ENCODE measurements around the gene PCCA.
"Not testable (repeated sequence)": the region's sequence is repeated elsewhere in the genome, so short reads cannot be mapped to it uniquely, and the experiment has no call there.

The PCCA gene

DNA sequence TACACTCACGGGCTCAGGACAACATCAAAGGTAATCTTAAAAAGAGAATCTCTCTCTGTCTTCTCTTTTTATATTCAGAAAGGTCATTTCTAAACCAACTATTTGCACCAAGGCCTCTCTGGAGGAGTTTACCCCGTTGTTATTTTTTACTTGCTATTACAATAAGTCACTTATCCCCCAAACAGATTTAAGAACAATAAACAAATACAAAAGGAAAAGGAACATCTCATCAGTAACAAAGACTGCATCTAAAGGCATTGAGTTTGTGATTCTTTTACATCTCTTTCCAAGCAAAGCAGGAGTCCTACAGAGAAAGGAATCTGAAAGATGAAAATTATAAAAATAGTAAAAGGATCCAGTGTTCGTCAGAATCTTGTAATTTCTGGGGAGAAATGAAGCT, 424.3 kb downstream of the PCCA start:
- no peak for DNase-seq

DNA sequence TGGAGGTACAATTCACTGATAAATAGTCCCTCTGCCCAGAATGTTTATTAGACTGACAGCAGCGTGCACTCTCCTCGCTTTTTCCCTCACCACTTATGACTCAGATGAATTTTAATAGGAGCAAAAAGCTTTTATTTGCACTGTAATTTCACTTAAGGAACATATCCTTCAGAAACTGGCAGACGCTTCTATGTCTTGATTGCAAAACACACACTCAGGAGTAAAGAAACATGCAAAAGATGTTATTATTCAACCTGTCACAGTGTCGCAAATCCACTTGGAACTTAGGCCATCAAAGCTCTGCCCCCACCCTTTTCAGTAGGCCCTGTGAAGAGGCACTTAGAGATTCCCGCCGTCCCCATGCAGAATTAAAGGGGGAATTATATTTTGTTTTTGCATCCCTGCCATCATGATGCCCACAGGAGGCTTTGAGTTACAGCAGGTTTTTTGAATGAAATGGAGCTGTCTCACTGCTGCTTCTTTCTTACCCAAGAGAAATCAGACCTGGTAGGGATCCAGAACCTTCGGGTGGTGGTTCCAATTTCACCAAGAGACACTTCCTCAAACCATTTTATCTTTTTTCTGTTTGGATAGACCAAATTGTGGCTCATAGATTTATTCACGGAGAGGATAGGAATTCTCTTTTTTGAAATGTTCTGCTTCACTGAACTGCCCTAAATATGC, 425.2 kb downstream of the PCCA start:
- no peak for DNase-seq

DNA sequence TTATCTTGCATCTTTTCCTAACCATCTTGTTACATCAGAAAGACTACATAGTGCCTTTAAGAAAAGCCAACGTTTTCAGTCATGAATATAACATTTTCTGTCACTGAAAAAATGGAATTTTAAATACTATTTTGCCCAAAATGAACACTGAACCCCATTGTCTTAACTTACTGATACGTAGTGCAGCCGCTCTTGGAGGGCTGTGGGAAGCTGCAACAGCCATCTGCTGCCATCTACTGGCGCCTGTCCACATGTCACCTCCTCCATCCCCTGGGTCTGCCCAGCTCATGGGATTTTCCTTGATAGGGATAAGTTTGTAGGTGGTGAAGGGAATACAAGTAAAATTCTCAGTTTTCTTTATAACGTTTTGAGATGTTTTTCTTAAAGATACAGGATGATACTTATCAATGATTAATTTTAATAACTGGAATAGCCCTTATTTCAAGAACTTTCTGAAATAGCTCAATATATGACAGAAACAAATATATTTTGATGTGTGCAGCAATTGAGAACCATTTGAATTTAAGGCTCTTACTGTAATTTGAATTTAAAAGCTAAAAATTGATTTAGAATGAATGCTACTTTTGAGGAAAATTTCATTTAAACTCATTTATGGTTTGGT, 426.0 kb downstream of the PCCA start:
- peak; percentile 61 for DNase-seq

DNA sequence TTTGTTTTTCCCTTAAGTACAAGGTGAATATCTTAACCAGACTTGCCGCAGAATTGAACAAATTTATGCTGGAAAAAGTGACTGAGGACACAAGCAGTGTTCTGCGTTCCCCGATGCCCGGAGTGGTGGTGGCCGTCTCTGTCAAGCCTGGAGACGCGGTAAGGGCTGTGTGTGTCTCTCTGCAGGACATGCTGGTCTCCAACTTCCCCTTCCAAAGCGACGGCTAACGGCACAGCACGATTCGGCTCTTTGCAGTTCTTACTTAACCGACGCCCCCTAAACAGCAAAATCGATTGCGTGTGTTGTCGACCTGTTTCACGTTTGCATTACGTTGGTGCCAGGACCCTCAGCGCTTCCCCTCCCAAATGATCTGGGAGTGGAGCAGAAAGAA, 426.5 kb downstream of the PCCA start:
- no peak for DNase-seq

DNA sequence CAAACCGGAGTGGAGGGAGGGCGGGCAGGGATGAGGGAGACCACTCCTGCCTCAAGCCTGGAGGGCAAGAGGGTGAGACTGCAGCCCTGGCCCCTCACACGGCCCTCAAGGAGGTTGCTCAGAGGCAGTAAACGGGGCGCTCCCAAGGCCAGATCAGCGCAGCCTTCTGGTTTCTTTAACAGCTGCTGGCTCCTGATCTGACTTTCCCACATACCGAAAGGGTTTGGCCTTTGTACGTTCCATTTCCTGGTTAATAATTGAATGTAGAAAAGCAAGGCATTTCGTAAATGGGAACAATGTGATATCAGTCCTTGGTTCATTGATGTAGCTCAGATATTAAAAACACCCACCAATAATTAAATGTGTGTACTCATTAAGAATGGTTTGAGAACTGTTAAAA, 428.2 kb downstream of the PCCA start:
- DNase-seq = no peak

DNA sequence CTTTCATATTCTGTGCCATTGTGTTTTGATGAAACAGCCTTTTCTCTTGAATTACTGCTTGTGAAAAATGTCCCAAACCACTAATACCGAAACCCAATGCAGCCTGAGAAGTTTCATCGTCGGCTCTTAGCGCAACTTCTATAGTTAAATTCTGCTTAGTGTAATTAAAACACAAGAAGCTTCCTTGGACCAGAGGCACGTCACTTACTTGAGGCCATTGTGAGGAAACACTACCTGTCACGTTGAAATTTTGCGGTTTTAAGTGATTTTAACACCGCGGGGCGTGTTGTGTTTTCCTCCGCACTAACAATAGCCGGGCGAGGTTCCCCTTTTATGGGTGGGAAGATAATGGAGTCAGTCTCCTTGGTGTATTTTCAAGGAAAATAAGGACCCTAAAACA, 428.8 kb downstream of the PCCA start:
- DNase-seq = peak; percentile 35

DNA sequence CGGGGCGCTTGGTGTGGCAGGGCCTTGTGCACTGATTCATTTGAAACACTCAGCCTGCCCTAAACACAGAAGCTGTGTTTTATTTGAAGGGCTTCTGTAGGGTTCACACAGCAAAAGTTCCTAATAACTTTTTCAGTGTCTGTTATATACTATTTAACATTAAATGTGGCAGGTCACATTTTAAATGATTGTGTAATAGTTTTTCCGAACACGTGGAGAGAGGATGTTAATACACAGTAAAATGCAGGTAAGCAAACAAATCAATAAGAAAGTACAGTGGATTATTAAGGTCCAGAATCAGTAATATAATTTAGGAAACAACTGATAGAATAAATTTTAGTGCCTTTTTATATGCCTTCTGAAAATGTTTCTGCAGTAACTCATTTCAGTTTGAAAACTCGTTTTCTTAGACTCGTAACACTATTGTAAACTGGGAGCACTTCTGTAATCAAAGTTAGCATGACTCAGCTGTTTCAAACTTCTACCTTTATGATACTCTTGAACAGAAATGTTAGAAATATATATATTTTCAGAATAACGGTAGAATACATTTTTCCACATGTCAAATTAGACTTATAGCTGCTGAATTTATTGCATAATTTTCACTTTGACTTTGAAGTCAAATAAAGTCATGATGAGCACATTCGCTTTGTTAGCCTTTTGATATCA, 429.6 kb downstream of the PCCA start:
- no peak for DNase-seq

DNA sequence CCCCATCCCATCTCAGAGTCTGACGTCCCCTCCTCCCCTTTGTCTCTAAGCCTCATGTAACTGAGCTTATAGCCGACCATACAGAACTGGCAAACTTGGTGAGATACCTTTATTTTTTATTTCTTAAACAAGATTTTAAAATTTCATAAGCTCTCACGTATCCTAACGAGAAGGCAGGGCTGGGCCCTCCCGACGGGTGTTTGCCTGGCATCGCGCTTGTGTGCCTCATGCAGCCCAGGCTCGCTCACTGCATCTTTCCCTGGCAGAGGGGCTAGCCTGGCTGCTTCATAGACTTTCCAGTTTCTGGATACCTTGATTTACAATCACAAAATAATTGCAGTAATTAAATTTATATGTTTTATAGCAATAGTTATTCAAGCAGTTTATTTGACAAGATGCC, 430.7 kb downstream of the PCCA start:
- DNase-seq = no peak

DNA sequence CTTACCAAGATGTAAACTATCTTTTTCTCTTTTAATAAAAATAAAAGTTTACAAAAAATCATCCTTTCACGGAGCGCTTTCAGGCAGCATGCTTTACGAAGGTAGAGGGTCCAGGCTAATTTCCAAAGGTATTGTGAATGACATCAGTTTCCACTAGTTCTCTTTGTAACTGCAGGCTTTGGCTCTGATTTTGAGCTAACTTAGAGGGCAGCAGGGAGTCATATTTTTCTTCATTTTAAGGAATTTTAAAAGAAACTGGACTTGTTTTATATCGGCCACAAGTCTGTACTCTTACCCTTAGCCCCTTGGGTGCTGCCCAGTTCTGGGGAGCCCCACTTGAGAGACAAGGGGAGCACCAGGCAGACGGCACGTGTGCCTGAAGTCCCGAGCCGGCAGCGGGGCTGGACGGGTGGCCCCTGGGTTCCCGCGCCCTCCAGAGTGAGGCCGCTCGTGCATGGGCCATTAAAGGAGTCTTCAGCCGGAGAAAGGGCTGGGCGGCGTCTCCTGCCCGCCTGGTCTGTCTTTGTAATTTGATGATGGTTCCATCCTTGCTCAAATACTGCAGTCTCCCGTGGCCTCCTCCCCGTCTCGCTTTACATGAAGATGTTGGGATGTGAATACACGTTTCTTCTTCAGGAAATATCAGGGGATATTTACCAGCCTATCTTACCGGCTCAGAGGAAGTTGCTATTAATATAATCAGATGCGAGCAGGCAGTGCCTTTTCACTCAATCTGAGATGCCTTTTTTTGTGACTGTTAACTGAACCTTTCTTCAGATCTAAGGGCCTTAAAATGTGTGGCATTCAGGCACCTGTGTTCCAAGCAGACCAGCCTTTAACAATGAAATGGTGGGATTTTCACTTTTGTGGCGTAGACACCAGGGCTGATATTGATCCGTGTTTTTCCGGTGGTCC, 432.3 kb downstream of the PCCA start:
- DNase-seq = no peak

DNA sequence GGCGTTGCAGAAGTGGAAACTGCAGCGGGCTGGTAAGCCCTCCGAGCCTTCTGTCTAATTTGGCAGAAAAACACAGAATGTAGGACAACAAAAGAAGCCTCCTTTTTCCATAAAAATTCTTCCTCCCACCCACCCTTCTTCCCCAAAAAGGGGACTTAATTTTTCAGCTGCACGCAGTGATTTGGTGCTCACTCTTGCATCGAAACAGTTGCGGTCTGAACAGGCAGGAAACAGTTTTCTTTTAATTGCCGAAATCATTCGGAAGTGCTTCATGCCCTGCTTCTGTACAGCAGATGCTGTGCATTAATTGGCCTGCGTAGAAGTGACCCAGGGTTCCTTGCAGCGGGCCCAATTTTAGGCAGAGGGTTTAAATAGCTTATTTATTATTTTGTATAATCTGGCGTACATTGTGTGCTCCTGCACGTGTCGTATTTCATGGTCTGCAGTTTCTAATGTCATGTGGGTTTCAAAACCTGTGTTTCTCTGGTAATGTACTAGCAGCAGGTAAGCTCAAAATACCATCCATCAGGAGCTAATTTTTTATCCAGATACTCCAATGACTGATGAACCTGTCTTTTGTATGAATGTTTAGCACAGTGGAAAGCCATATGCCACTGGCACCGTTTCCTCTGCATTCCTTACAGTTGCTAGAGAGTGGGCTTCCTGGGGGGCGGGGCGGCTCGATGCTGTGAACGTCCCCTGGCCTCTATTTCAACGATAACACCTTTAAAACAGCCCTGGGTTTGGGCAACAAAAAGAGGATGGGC, 433.1 kb downstream of the PCCA start:
- no peak for DNase-seq

DNA sequence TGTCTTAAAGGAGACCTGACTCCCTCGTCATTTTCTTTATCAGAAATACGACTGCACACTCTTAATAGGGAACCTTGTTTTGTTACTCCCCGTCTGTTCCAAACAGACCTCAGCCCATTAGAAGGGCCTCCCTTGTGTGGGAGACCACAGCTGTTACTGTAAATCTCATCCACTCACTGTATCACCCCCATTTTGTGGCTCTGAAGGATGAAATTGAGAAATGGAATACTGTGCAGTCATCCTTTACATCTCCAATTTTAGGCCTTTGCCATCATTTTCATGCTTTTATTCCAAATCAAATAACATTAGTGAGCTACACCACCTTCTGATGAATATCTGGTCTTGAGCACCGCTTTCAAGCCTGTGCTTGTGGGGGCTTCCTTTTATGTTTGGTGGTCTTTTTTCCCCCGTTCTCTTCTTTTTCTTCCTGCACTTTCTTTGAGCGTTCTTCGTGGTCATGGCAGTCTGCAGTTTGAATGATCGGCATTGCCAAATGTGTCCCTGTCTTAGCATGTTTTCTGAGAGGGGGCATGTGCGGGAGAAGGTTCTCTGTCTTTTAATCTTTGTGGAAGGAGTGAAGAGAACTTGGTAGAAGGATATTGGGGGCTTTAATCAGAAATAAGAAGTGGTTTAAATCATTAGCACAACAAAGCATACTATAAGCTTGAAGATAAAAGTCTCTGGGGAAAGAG, 433.9 kb downstream of the PCCA start:
- no peak for DNase-seq

DNA sequence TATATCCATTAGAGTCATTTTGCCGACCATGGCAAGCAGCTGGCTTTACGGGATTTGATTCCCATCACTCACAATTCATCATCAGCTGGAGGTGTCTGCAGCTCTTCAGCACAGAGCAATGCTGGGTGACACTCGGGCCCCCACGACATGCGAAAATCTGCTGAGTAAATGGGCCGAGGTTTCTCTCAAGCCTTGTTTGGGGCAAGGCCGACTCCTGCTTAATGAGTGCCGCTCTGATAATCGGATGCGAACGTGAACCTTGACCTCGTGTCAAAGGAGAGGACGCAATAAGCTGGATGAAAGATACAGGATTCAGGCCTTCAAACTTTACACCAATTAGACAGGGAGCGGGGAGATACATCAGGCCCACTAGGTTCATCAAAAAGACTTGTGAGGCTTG, 434.5 kb downstream of the PCCA start:
- DNase-seq = no peak

DNA sequence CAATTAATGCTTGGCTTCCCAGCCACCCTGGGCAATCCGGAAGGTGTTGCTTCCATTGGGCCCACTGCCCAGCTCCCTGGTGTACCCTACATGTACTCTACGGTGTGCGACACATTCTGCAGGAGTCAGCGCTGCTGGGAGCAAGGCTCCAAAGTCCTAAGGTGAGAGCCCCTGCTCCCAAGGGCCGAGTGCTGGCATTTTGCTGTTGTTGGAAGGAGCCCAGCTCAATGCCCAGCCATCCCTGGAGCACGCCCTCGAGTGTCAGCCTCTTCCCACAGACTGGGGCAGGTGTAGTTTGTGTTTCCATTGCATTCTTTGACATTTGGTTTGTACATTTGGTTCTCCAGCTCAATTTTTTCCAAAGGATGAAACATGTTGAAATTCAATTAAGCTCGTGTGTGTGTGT, 435.1 kb downstream of the PCCA start:
- DNase-seq = no peak

DNA sequence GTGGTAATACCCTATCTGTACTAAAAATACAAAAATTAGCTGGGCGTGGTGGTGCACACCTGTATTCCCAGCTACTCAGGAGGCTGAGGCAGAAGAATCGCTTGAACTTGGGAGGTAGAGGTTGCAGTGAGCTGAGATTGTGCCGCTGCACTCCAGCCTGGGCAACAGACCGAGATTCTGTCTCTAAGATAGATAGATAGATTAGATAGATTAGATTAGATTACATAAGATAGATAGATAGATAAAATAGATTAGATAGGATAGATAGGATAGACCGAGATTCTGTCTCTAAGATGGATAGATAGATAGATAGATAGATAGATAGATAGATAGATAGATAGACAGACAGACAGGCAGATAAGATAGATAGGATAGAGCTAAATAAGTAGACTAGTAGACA, 435.8 kb downstream of the PCCA start:
- DNase-seq = not testable (repeated sequence)

DNA sequence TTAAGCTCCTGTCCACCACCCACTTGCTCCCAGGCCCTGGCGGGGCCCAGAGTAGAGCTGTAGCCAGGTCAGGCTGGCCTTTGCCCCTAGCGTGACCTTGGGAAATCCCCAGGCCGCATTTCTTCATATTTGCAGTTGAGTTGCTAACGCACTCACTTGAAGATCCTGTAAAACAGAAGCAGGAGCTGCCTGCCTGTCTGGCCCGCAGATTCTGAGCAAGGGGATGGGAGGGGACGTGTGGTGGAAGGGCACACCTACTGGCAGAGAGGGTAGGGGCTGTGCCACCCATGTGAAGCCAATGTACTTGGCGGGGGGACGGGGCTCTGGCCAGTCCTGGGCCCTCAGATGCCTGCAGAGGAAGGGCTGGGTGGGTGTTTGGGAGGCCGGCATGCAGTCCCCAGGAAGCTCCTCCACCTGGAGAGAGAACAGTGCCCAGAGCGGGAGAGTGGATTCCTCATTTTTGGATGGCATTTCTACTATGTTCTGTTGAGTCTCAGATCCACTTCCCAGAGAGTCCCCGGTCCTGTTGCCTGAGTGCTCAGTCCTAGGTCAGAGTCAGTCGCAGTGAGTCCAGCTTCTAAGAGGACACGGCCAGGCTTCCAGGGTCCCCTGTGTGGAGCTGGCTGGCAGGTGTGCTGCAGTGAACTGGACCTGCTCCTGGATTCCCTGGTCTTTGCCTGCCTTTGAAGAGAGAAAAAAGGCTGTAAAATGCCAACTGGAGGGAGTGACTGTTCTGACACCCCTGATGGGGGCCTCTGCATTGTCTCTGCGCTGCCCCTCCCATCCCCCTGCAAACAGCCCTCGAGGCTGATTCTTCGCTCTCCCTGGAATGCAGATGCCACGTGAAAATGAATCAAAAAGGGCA, 436.8 kb downstream of the PCCA start:
- DNase-seq = no peak

DNA sequence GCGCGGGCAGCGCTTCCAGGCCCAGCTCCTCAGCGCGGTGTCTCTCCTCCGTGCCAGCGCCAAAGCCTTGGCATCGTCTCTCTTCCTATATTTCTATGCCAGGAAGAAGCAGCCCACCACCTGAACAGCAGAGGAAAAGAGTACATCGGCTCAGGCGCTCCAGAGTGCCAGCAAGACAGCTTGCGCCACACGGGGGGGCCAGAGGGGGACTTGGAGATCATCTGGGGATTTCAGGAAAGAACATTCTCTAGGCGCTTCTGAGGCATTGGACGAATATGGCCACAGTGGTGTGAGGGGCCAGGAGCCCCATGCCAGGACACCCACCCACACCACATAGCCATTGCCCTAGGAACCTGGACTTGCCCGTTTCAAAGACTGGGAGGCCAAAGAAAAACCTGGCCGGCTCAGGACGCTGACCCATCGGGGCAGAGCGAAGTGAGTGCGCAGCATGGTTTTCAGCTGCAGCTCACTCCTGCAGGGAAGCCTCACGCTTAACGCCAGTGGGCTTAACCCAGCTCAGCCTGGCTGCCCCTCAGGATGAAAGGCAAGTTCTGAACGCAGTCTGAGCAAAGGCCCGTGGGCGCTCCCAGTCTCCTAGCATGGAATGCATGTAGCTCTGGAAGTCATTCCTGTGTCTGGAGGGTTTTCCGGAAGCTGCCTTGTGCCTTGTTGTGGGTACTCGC, 437.6 kb downstream of the PCCA start:
- no peak for DNase-seq

DNA sequence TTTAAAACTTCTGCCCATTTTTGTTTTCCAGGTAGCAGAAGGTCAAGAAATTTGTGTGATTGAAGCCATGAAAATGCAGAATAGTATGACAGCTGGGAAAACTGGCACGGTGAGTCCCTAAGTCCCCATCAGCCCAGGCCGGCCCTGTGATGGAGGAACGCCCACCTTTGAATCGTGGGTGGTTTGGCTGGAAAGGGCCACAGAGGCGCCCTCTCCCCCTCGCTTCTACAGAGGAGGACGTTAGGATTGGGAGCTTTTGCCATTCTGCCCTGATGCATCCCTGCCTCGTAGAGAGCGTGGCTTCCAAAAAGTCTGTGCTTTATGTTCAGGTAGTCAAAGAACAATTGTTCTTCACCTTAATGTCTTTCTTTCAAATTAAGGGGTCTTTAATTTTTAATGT, 438.8 kb downstream of the PCCA start:
- DNase-seq = no peak

DNA sequence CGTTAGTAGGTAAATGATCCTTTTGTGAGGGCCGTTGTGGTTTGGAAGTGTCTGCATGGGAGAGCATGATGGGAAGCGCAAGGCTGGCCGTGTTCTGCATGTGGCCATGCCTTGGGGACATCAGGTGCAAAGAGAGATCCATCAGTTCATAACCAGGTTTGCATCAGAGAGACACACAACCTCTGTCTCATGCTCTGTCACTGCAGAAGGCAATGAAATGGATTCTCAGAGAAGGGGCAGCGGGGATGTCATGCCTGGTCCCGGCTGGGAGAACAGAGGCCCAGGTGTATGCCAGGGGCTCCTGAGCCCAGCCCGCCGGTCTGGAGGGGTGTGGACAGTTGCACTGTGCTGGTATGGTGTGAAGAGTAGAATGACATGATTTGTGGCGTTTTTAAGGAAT, 439.5 kb downstream of the PCCA start:
- DNase-seq = no peak

DNA sequence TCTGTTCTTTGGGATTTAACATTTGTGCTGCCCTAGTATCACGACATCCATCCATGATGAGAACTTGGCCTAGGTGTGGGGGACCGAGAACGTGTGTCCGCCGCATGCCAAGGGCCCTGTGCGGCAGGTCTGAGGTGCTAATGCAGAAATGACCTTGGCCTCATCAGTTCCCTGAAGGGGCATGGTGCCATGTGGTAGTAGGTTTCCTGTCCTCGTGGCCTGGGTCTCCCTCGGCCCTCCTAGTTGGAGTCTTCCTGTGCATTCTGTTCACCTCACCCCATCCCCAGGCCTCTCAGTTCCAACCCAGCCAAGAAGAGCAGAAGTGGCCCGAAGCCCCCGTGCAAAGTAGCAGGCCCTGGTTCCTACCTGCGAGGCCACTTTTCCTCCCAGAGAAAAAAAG, 439.9 kb downstream of the PCCA start:
- no peak for DNase-seq

DNA sequence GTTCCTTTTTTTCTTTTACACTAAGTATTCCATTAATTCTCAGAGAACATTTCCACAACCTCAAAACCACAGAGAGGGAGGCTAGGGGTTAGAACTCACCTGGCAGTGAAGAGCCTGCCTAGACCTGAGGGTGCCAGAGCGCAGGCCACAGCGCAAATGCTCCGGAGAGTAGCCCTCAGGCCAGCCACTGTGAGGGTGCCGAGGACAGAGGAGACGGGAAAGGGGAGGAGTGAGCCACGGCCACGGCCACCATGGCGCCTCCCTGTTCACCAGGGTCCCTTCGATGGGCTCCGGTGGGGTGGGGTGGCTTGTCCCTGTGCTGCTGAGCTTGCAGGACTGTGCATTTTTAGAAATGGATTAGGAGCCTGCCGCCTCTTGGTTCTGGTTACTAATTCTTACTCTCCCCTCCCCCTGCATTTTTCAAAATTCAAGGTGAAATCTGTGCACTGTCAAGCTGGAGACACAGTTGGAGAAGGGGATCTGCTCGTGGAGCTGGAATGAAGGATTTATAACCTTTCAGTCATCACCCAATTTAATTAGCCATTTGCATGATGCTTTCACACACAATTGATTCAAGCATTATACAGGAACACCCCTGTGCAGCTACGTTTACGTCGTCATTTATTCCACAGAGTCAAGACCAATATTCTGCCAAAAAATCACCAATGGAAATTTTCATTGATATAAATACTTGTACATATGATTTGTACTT, 440.9 kb downstream of the PCCA start:
- DNase-seq = no peak
